Memory B cell (primary cell): ENCODE measurements around the gene TMC6.
A peak's percentile ranks its signal among the peaks of the same experiment; 100 is the strongest.

ENCODE experiments used
- ATAC-seq: fragments of 150-1000 bp; cut with Tn5 transposase; 2 replicates; pipeline ENCODE4 v1.10.0; 2021; ENCODE audit warnings: low read depth, mild to moderate bottlenecking, moderate library complexity
- DNase-seq, 2 donors: peaks; one replicate each; pipeline ENCODE4 v3.0.0; 2022; ENCODE audit warnings: low spot score in 2 of 2
- H3K27ac Mint-ChIP-seq: one replicate; pipeline ENCODE4 v1.8.0; 2022; ENCODE audit warnings: mild to moderate bottlenecking, moderate library complexity, mixed read lengths
- H3K27me3 Mint-ChIP-seq: one replicate; pipeline ENCODE4 v1.8.0; 2022; ENCODE audit warnings: mixed read lengths
- H3K36me3 Mint-ChIP-seq: one replicate; pipeline ENCODE4 v1.8.0; 2022; ENCODE audit warnings: mild to moderate bottlenecking, mixed read lengths
- H3K4me1 Mint-ChIP-seq: one replicate; pipeline ENCODE4 v1.8.0; 2022; ENCODE audit warnings: mixed read lengths
- H3K4me3 Mint-ChIP-seq: one replicate; pipeline ENCODE4 v1.8.0; 2022; ENCODE audit warnings: mild to moderate bottlenecking, moderate library complexity, mixed read lengths
- H3K9me3 Mint-ChIP-seq: one replicate; pipeline ENCODE4 v1.8.0; 2022; ENCODE audit warnings: mixed read lengths

The TMC6 gene

DNA sequence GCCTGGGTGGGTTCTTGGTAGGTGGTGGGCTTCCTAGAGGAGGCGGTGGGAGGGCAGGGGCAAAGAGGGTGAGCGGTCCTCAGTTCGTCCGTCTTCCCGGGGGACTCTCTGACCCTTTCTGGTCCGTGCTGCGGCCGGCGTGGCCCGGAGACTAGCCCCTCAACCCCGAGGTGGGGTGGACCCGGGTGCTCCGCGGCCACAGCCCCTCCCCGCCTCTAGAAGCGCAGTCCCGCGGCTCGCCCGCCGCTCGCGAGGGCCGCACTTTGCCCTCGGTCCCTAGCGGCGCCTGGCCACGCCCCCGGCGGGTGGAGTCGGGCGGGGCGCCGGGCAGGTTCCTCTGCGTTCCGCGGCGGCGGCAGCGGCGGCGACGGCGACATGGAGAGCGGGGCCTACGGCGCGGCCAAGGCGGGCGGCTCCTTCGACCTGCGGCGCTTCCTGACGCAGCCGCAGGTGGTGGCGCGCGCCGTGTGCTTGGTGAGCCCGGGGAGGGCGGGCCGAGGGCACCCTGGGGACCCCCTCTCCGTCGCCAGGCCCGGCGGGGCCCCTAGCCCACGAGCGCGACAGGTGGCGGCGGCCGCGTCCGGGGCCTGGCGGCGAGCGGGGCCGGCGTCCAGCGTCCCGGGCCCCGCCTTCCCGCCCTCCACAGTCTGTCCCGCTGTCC, 39.8 kb upstream of the TMC6 start, which contains the start of gene SYNGR2:
Gene SYNGR2, plus strand, starts transcription at position 340 of the 661 bp plus-strand sequence. Its CDS starts 36 bp downstream, at position 376.
- ATAC-seq, result peak; percentile 74
- H3K27me3 Mint-ChIP-seq, result no peaks in the 10 kb centered on the region

DNA sequence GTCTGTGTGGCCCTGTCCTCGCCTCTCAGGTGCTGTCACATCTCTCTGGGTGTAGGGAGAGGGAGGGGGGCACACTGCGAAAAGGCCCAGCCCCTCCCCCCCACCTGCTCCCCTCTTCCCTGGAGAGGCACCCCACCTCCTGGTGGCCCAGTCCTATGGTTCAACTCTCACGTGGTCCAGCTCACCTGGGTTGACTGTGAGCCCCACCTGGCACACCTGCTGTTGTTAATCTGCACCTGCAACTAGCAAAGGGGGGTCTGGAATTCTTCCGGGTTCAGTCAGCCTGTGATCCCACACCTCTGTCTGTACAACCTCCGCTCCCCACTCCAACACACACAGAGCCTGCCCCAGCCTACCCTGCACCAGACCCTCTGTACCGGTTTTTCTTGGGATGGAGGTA, 37.9 kb upstream of the TMC6 start:
- Mint-ChIP-seq H3K36me3 (peaks cover 4% of the 10 kb centered on the region), H3K27me3 (no peaks in the 10 kb centered on the region), H3K9me3 (no peaks in the 10 kb centered on the region), H3K4me1 (peaks cover 21% of the 10 kb centered on the region), H3K4me3 (no peak overlapping the region), H3K27ac (no peak overlapping the region)
- ATAC-seq (no peak), DNase-seq (no peak)

More for the DNA sequence above, 39.8 kb upstream of the TMC6 start, which contains the start of gene SYNGR2:
- H3K4me1 Mint-ChIP-seq, result peaks cover 41% of the 10 kb centered on the region
- H3K9me3 Mint-ChIP-seq, result no peaks in the 10 kb centered on the region
- H3K36me3 Mint-ChIP-seq, result peaks cover 16% of the 10 kb centered on the region
- DNase-seq, result peak; percentile 89
- H3K27ac Mint-ChIP-seq, result peak within 1 kb of the TSS; percentile 99
- peak within 1 kb of the TSS; percentile 85 for H3K4me3 Mint-ChIP-seq

- ATAC-seq (no peak), DNase-seq (no peak)
- Mint-ChIP-seq H3K4me3 (no peak overlapping the region), H3K36me3 (no peaks in the 10 kb centered on the region), H3K9me3 (no peaks in the 10 kb centered on the region), H3K4me1 (peaks cover 10% of the 10 kb centered on the region), H3K27ac (peak overlapping the region; percentile 47), H3K27me3 (no peaks in the 10 kb centered on the region)
Measured at GRCh38 chr17:78164748-78165607, 36.4 kb upstream of the TMC6 start.

DNA sequence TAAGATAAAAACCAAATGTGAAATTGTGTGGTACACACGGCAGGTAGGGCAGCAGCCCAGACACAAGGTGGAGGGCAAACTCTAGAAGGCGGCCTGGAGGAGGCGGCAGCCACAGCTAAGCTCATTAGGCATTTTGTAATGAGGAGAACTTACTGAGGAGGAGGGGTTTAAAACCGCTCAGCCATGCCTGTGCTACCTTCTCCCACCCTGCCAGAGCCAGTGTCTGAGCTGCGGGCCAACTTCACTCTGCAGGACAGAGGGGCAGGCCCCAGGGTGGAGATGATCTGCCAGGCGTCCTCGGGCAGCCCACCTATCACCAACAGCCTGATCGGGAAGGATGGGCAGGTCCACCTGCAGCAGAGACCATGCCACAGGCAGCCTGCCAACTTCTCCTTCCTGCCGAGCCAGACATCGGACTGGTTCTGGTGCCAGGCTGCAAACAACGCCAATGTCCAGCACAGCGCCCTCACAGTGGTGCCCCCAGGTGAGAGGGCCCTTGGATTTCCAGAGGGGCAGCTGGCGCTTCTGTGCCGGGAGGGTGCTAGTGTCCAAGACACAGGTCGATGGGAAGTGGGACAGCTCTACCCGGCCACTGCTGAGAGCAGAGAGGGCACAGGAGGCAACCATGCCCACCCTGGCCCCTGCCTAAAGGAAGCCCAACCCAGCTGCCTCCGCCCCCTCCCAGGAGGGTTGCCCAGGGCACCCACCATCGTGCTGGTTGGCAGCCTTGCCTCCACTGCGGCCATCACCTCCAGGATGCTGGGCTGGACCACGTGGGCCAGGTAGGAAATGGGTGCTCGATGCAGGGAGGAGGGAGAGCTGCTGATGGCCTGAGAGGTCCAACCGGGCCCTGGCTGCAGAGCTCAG, 35.6 kb upstream of the TMC6 start:
- H3K36me3 Mint-ChIP-seq, result no peaks in the 10 kb centered on the region
- no peak overlapping the region for H3K4me3 Mint-ChIP-seq
- DNase-seq, result no peak
- no peaks in the 10 kb centered on the region for H3K27me3 Mint-ChIP-seq
- no peak overlapping the region for H3K27ac Mint-ChIP-seq
- ATAC-seq, result no peak
- H3K4me1 Mint-ChIP-seq, result peaks cover 12% of the 10 kb centered on the region
- H3K9me3 Mint-ChIP-seq, result no peaks in the 10 kb centered on the region

GRCh38 chr17:78159575-78160158, 31.1 kb upstream of the TMC6 start:
- H3K4me3 Mint-ChIP-seq, result no peak overlapping the region
- H3K36me3 Mint-ChIP-seq, result no peaks in the 10 kb centered on the region
- no peaks in the 10 kb centered on the region for H3K9me3 Mint-ChIP-seq
- no peaks in the 10 kb centered on the region for H3K27me3 Mint-ChIP-seq
- H3K4me1 Mint-ChIP-seq, result peaks cover 18% of the 10 kb centered on the region
- H3K27ac Mint-ChIP-seq, result peak overlapping the region; percentile 60
- ATAC-seq (no peak), DNase-seq (no peak)

GRCh38 chr17:78154903-78155811, 26.6 kb upstream of the TMC6 start:
- Mint-ChIP-seq H3K27me3 (no peaks in the 10 kb centered on the region), H3K4me3 (no peak overlapping the region), H3K36me3 (no peaks in the 10 kb centered on the region), H3K4me1 (peaks cover 27% of the 10 kb centered on the region), H3K27ac (peak overlapping the region; percentile 94), H3K9me3 (peaks cover 4% of the 10 kb centered on the region)
- ATAC-seq (peak; percentile 88), DNase-seq (peak; percentile 60 to 79)

DNA sequence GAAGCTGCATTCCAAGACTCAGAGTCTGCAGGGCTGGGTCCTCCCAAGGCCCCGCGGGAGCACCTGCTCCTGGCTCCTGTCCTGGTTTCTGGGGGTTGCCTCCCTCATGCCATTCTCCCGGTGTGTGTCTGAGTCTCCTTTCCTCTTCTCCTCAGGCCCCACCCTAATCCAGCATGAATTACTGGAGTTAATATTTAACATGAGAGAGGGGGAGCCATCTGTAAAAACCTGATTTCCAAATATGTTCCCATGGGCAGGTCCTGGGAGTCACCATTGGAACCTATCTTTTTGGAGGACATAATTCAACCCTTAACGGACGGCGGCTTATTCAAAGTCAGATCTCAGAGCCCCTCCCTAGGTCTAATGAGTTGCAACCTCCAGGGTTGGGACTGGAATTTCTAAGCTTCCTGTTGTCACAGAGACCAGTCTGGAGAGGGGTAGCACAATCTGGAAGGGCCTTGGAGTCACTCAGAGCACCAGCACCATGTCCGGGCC, 23.0 kb upstream of the TMC6 start:
- Mint-ChIP-seq H3K27me3 (no peaks in the 10 kb centered on the region), H3K27ac (no peak overlapping the region), H3K4me1 (peaks cover 36% of the 10 kb centered on the region), H3K9me3 (peaks cover 4% of the 10 kb centered on the region), H3K36me3 (no peaks in the 10 kb centered on the region), H3K4me3 (no peak overlapping the region)
- DNase-seq, result no peak
- ATAC-seq, result no peak

GRCh38 chr17:78148286-78149016, 19.9 kb upstream of the TMC6 start:
- H3K4me1 Mint-ChIP-seq, result peaks cover 42% of the 10 kb centered on the region
- no peak for DNase-seq
- ATAC-seq, result no peak
- H3K27me3 Mint-ChIP-seq, result no peaks in the 10 kb centered on the region
- peaks cover 4% of the 10 kb centered on the region for H3K9me3 Mint-ChIP-seq
- peak overlapping the region; percentile 99 for H3K27ac Mint-ChIP-seq
- H3K4me3 Mint-ChIP-seq, result peak overlapping the region; percentile 57
- H3K36me3 Mint-ChIP-seq, result no peaks in the 10 kb centered on the region

- Mint-ChIP-seq H3K9me3 (peaks cover 4% of the 10 kb centered on the region), H3K4me3 (peak overlapping the region; percentile 51), H3K4me1 (peaks cover 44% of the 10 kb centered on the region), H3K36me3 (no peaks in the 10 kb centered on the region), H3K27ac (peak overlapping the region; percentile 99), H3K27me3 (no peaks in the 10 kb centered on the region)
- DNase-seq (peak; percentile 68 to 81), ATAC-seq (peak; percentile 89)
Measured at GRCh38 chr17:78147315-78147998, 18.9 kb upstream of the TMC6 start.

DNA sequence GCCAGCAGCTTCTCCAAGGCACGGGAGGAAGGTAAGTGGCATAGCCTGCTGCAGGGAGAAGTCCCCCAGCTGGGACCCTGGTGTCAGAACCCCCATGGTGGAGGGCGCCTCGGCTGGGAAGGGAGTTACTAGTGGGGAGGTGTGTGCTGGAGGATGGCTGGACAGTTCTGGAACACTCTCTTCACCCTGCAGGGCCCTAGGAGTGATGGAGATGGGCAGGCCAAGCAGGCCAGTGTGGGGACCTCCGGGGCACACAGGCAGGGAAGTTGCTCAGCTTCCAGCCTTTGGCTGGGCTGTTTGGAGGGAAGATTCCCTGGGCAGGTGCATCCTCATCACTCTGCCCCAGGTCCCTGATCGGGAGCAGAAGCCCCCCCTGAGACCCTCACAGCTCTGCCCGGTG, 18.3 kb upstream of the TMC6 start:
- no peaks in the 10 kb centered on the region for H3K27me3 Mint-ChIP-seq

DNA sequence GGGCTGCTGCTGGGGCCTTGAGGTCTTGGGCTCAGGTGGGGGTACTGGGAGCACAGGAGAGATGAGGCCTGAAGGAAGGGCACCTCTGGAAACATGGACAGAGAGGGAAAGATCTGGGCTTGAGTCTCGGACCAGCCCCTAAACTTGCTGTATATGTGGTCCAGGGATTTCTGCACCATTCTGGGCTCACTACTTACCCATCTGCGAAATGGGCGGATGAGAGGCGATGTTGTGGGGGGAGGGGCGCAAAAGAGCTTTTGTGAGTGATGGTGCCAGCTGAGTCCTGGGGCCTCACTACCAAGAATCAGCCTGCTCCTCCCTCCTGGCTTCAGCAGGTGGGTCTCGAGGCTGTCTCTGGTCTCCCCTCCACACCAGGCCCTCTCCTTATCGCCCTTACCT, 17.9 kb upstream of the TMC6 start:
- ATAC-seq (no peak), DNase-seq (no peak)
- peaks cover 47% of the 10 kb centered on the region for H3K4me1 Mint-ChIP-seq
- H3K4me3 Mint-ChIP-seq, result peak overlapping the region; percentile 21
- peaks cover under 1% of the 10 kb centered on the region for H3K36me3 Mint-ChIP-seq
- no peaks in the 10 kb centered on the region for H3K27me3 Mint-ChIP-seq
- peaks cover 4% of the 10 kb centered on the region for H3K9me3 Mint-ChIP-seq
- H3K27ac Mint-ChIP-seq, result peak overlapping the region; percentile 99

More for the DNA sequence above, 18.3 kb upstream of the TMC6 start:
- Mint-ChIP-seq H3K4me1 (peaks cover 46% of the 10 kb centered on the region), H3K36me3 (no peaks in the 10 kb centered on the region), H3K27ac (peak overlapping the region; percentile 99), H3K9me3 (peaks cover 4% of the 10 kb centered on the region), H3K4me3 (peak overlapping the region; percentile 46)
- ATAC-seq (no peak), DNase-seq (no peak)
